ENCODE measurements around the gene RNF144A. TPM values are rescaled to one million over a fixed set of nuclear protein-coding genes. Genes with fewer than 3 reads are reported as not detected.

Gene RNF144A
- total and polyA plus RNA-seq, 9 donors, result 10.4 to 47.7 (median 23.9) TPM

GRCh38 chr2:6915399-6915798, 1.8 kb upstream of the RNF144A start:
- no peaks in the 10 kb centered on the region for H3K27me3 ChIP-seq
- no peaks in the 10 kb centered on the region for H3K9me3 ChIP-seq
- H3K27ac ChIP-seq, result no peak overlapping the region
- TF ChIP-seq EP300 (IDR thresholded peaks at IDR 0.05) (no peak), CTCF (IDR thresholded peaks at IDR 0.05) (no peak), POLR2A (IDR thresholded peaks at IDR 0.05) (no peak)
- no peak for DNase-seq
- 95 to 96% (median 96%) methylated on average over 2 of the region's 2 CpGs for WGBS, 3 donors
- intact Hi-C loops (cut with DNase I), result loop anchor here (5.0 to 10.0 kb wide), 4 partner anchors 112 to 127 kb away; no protein-coding TSS in a partner anchor
- H3K4me1 ChIP-seq (ENCODE audit: insufficient read depth), result peaks cover 5% of the 10 kb centered on the region
- no peak overlapping the region for H3K4me3 ChIP-seq
- no peaks in the 10 kb centered on the region for H3K36me3 ChIP-seq

GRCh38 chr2:6916224-6916623, 988 bp upstream of the RNF144A start:
- no peak overlapping the region for H3K4me3 ChIP-seq
- no peak overlapping the region for H3K27ac ChIP-seq
- TF ChIP-seq CTCF (IDR thresholded peaks at IDR 0.05) (no peak), POLR2A (IDR thresholded peaks at IDR 0.05) (no peak), EP300 (IDR thresholded peaks at IDR 0.05) (no peak)
- no peaks in the 10 kb centered on the region for H3K9me3 ChIP-seq
- no peak for DNase-seq
- 88 to 93% (median 92%) methylated on average over 3 of the region's 3 CpGs for WGBS, 3 donors
- H3K4me1 ChIP-seq (ENCODE audit: insufficient read depth), result peaks cover 8% of the 10 kb centered on the region
- intact Hi-C loops (cut with DNase I), result loop anchor here (5.0 to 10.0 kb wide), 4 partner anchors 111 to 126 kb away; no protein-coding TSS in a partner anchor
- no peaks in the 10 kb centered on the region for H3K27me3 ChIP-seq
- H3K36me3 ChIP-seq, result no peaks in the 10 kb centered on the region

- Histone ChIP-seq H3K4me3 (peak overlapping the region; percentile 24), H3K9me3 (no peaks in the 10 kb centered on the region), H3K4me1 (ENCODE audit: insufficient read depth) (peaks cover 13% of the 10 kb centered on the region), H3K27ac (peak overlapping the region in 1 of 2 donors; percentile 31), H3K36me3 (no peaks in the 10 kb centered on the region), H3K27me3 (no peaks in the 10 kb centered on the region)
- intact Hi-C loops (cut with DNase I), result loop anchor here (5.0 to 10.0 kb wide), 4 partner anchors 111 to 126 kb away; no protein-coding TSS in a partner anchor
- DNase-seq, result no peak
- WGBS, 3 donors, result 46 to 51% (median 46%) methylated on average over 8 of the region's 8 CpGs
- TF ChIP-seq POLR2A (IDR thresholded peaks at IDR 0.05) (no peak), CTCF (IDR thresholded peaks at IDR 0.05) (no peak), EP300 (IDR thresholded peaks at IDR 0.05) (no peak)
Observed at GRCh38 chr2:6916736-6917070, 509 bp upstream of the RNF144A start.

GRCh38 chr2:6917761-6918421, 679 bp downstream of the RNF144A start:
- Histone ChIP-seq H3K27me3 (no peaks in the 10 kb centered on the region), H3K4me3 (peak overlapping the region; percentile 55), H3K9me3 (no peaks in the 10 kb centered on the region), H3K36me3 (no peaks in the 10 kb centered on the region), H3K27ac (peak overlapping the region; percentile 16 to 61), H3K4me1 (ENCODE audit: insufficient read depth) (peaks cover 14% of the 10 kb centered on the region)
- intact Hi-C loops (cut with DNase I), result loop anchor here (5.0 to 10.0 kb wide), 4 partner anchors 109 to 124 kb away; no protein-coding TSS in a partner anchor
- 0 to 2% (median 1%) methylated on average over 44 to 68 of the region's 68 CpGs for WGBS, 3 donors
- peak; percentile 29 to 60 (median 45) for DNase-seq
- TF ChIP-seq CTCF (IDR thresholded peaks at IDR 0.05) (no peak), POLR2A (IDR thresholded peaks at IDR 0.05) (no peak), EP300 (IDR thresholded peaks at IDR 0.05) (no peak)

Measured in ovary (tissue), 9 donors.